Measurements from ENCODE around the gene COL5A1. TPM values are rescaled to one million over a fixed set of nuclear protein-coding genes. Genes with fewer than 3 reads are reported as not detected.
A peak's percentile ranks its signal among the peaks of the same experiment; 100 is the strongest.

COL5A1 gene
- total RNA-seq, 4 donors from 2014 or later: 4.8 to 16.5 (median 9.4) TPM

DNA sequence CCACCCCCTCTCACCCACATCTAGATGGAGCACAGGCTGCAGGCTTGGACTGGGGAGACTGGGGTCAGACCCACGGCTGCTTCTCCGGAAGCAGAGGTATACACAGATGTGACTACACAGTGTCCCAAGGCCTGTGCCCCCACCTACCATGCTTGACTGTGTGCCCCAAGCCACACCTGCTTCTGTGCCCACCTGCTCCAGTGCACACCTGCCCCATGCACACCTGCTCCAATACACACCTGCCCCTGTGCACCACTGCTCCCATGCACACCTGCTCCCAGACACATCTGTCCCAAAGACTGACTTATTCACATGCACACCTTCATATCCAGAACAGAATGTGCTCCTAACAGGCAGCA lies 5.5 kb upstream of the COL5A1 start:
- no peak overlapping the region for H3K27ac ChIP-seq
- no peaks in the 10 kb centered on the region for H3K27me3 ChIP-seq
- H3K4me1 ChIP-seq: peaks cover 0 to 2% of the 10 kb centered on the region in 2 donors
- no peaks in the 10 kb centered on the region for H3K9me3 ChIP-seq
- TF ChIP-seq POLR2A (IDR thresholded peaks at IDR 0.05): no peak
- TF ChIP-seq, protein P1, sequence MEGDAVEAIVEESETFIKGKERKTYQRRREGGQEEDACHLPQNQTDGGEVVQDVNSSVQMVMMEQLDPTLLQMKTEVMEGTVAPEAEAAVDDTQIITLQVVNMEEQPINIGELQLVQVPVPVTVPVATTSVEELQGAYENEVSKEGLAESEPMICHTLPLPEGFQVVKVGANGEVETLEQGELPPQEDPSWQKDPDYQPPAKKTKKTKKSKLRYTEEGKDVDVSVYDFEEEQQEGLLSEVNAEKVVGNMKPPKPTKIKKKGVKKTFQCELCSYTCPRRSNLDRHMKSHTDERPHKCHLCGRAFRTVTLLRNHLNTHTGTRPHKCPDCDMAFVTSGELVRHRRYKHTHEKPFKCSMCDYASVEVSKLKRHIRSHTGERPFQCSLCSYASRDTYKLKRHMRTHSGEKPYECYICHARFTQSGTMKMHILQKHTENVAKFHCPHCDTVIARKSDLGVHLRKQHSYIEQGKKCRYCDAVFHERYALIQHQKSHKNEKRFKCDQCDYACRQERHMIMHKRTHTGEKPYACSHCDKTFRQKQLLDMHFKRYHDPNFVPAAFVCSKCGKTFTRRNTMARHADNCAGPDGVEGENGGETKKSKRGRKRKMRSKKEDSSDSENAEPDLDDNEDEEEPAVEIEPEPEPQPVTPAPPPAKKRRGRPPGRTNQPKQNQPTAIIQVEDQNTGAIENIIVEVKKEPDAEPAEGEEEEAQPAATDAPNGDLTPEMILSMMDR (IDR thresholded peaks at IDR 0.05): no peak
- WGBS, 2 donors: 94 to 95% methylated on average over 2 of the region's 2 CpGs
- H3K36me3 ChIP-seq: no peaks in the 10 kb centered on the region
- no peak overlapping the region for H3K4me3 ChIP-seq (replicated peaks in 1 of 3)
- intact Hi-C loops (cut with DNase I): loop anchor here (10.0 kb wide), 1 partner anchor 181 kb away; no protein-coding TSS in a partner anchor
- DNase-seq: no peak

DNA sequence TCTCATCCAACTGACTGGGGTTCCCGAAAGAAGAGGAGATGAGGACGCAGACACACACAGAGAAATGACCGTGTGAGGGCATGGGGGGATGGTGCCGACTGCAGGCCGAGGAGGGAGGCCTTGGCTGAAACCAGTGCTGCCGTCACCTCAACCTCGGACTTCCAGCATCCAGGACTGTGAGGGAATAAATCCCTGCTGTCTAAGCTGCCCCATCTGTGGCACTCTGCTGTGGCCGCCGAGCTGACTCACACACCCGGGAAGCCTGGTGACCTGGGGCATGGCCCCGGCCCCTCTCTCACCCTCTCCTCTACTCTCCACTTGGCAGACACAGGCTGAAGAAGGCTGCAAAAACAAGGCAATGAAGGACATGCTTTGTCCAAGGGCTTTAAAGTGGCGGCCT lies 4.4 kb upstream of the COL5A1 start:
- TF ChIP-seq, protein P1 (IDR thresholded peaks at IDR 0.05): no peak
- TF ChIP-seq POLR2A (IDR thresholded peaks at IDR 0.05): no peak
- Histone ChIP-seq H3K27ac (no peak overlapping the region), H3K27me3 (no peaks in the 10 kb centered on the region), H3K9me3 (no peaks in the 10 kb centered on the region), H3K4me3 (replicated peaks in 1 of 3) (no peak overlapping the region), H3K4me1 (peaks cover under 1 to 4% of the 10 kb centered on the region in 2 donors), H3K36me3 (no peaks in the 10 kb centered on the region)
- intact Hi-C loops (cut with DNase I): loop anchor here (10.0 kb wide), 1 partner anchor 182 kb away; no protein-coding TSS in a partner anchor
- no peak for DNase-seq
- WGBS, 2 donors: 63 to 69% methylated on average over 10 to 12 of the region's 12 CpGs

DNA sequence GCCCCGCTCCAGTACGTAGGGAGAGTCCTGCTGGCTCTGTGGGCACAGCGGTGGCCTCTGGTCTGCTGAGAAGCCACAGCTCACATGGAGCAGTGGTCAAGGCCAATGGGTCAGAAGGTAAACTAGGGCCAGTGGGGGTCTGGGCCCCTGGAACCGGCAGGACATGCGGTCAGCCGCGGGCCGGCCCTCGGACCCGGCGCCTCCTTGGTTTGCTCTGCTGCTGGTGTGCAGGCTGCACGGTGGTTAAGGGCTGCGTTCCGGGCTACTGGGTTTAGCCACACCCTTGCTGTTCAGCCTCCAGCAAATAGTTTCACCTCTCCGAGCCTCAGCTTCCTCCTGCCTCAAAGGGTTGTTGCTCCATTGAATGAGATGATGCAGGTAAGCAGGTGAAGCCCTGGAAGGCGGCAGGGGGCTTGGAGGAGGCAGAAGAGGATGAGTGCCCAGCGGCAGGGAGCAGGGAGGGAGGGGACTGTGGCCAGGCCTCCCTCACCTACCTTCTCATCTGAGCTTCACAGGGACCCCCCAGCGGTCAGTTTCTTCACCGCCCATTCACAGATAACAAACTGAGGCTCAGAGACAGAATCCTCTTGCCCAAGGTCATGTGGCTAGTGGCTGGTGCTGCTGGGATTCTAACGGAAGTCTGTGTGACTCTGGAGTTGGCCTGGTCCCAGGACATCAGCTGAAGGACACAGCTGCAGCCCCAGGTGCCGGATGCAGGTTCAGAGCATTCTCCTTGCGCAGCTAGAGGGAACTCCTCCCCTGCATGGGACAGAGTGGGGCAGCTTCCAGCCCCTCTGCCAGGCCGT lies 3.7 kb upstream of the COL5A1 start:
- 44 to 59% methylated on average over 10 to 17 of the region's 23 CpGs for WGBS, 2 donors
- peaks cover 4 to 6% of the 10 kb centered on the region in 2 donors for H3K4me1 ChIP-seq
- intact Hi-C loops (cut with DNase I): loop anchor here (10.0 kb wide), 1 partner anchor 183 kb away; no protein-coding TSS in a partner anchor

DNA sequence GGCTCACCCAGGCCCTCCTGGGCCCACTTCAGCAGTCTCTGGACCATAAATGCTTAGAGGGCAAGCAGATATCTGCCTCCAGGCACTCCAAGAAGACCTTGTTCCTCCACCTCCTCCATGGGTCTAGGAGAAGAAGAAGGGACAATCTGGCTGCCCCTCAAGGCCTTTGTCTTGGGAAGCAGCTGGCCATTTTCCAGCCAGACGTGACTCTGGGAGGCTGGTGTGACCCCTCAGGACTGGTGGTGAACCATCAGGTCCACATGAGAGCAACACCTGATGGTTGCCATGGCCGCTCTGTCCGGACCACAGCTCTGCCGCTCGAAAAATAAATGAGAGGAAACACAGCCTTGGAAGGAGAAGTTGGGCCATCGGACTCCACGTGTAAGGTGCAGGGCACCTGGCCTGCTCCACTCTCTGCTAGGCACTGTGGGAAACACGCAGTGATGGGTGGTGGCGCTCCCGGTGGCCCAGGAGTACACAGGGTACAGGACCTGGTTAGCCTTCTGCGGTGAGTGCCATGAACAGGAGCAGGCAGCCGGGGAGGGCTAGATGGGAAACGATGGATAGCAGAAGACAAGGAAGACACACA lies 3.0 kb upstream of the COL5A1 start:
- H3K36me3 ChIP-seq: no peaks in the 10 kb centered on the region
- no peak overlapping the region for H3K4me3 ChIP-seq (replicated peaks in 1 of 3)
- intact Hi-C loops (cut with DNase I): loop anchor here (10.0 kb wide), 1 partner anchor 184 kb away; no protein-coding TSS in a partner anchor
- H3K4me1 ChIP-seq: peaks cover 4 to 6% of the 10 kb centered on the region in 2 donors
- no peaks in the 10 kb centered on the region for H3K9me3 ChIP-seq
- H3K27ac ChIP-seq: no peak overlapping the region
- no peaks in the 10 kb centered on the region for H3K27me3 ChIP-seq
- 88 to 91% methylated on average over 13 of the region's 13 CpGs for WGBS, 2 donors
- DNase-seq: no peak
- TF ChIP-seq, protein P1 (IDR thresholded peaks at IDR 0.05): no peak
- TF ChIP-seq POLR2A (IDR thresholded peaks at IDR 0.05): no peak

More for the DNA sequence above, 3.7 kb upstream of the COL5A1 start:
- peak; percentile 14 to 23 for DNase-seq
- TF ChIP-seq, protein P1 (IDR thresholded peaks at IDR 0.05): no peak
- TF ChIP-seq POLR2A (IDR thresholded peaks at IDR 0.05): no peak
- no peak overlapping the region for H3K27ac ChIP-seq
- no peaks in the 10 kb centered on the region for H3K36me3 ChIP-seq
- no peak overlapping the region for H3K4me3 ChIP-seq (replicated peaks in 1 of 3)
- H3K9me3 ChIP-seq: no peaks in the 10 kb centered on the region
- no peaks in the 10 kb centered on the region for H3K27me3 ChIP-seq

DNA sequence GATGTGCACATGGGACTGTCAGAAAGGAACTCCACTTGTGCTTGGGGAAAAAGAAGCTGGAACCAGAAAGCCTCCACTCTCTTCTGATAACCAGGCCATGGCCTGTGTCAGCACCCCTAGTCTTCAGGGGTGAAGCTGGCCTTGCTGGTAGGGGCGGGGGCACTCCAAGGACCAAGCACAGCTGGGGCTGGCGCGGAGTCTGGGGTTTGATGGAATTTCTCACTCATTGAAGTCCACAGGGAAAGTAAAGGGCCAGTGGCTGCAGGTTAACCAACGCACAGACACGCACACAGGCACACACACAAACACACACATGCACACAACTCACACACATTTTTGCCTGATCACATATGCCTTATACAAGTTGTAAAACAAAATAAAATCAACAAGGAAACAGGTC lies 1.6 kb upstream of the COL5A1 start:
- H3K4me3 ChIP-seq (replicated peaks in 1 of 3): no peak overlapping the region
- no peaks in the 10 kb centered on the region for H3K27me3 ChIP-seq
- H3K36me3 ChIP-seq: no peaks in the 10 kb centered on the region
- no peak overlapping the region for H3K27ac ChIP-seq
- 94 to 100% methylated on average over 5 of the region's 5 CpGs for WGBS, 2 donors
- no peak for DNase-seq
- intact Hi-C loops (cut with DNase I): loop anchor here (10.0 kb wide), 1 partner anchor 185 kb away; no protein-coding TSS in a partner anchor
- no peak for TF ChIP-seq POLR2A (IDR thresholded peaks at IDR 0.05)
- TF ChIP-seq, protein P1 (IDR thresholded peaks at IDR 0.05): no peak
- H3K9me3 ChIP-seq: no peaks in the 10 kb centered on the region
- H3K4me1 ChIP-seq: peaks cover 4 to 6% of the 10 kb centered on the region in 2 donors
